MCF 10A (cell line): ENCODE measurements around the gene LIME1. TPM values are rescaled to one million over a fixed set of nuclear protein-coding genes. Genes with fewer than 3 reads are reported as not detected.

ENCODE experiments used
- BruUV-seq: library from RNA; stranded (reverse); fragments of 400-500 nt; replicated peaks from 2 replicates; lab custom pipeline; 2021; lab: Mats Ljungman, UMichigan
- CTCF ChIA-PET: fragments of 300-600 bp; sonication (Branson Sonifier 250); formaldehyde crosslinking; extraction: SDS; loops from one replicate; lab custom pipeline; 2021; ENCODE audit warnings: antibody characterized with exemption, inconsistent platforms; lab: Yijun Ruan, JAX
- POLR2A ChIA-PET: fragments of 300-600, 350-650 bp; sonication (Branson Sonifier 250); formaldehyde crosslinking; extraction: SDS; loops from one replicate; lab custom pipeline; 2020; ENCODE audit warnings: antibody characterized with exemption, inconsistent platforms; lab: Yijun Ruan, JAX
- DNase-seq: peaks from one replicate; pipeline ENCODE4 v3.0.0-alpha.2; 2018; ENCODE audit not compliant: unreplicated experiment
- H3K27ac Mint-ChIP-seq: one replicate; pipeline ENCODE4 v1.8.0; 2022; ENCODE audit warnings: mild to moderate bottlenecking, low read depth, mixed read lengths; ENCODE audit not compliant: unreplicated experiment
- H3K27me3 Mint-ChIP-seq: one replicate; pipeline ENCODE4 v1.8.0; 2022; ENCODE audit warnings: mixed read lengths; ENCODE audit not compliant: insufficient read depth, unreplicated experiment
- H3K36me3 Mint-ChIP-seq: one replicate; pipeline ENCODE4 v1.8.0; 2022; ENCODE audit warnings: mild to moderate bottlenecking, moderate library complexity, mixed read lengths; ENCODE audit not compliant: insufficient read depth, unreplicated experiment
- H3K4me1 Mint-ChIP-seq: one replicate; pipeline ENCODE4 v1.8.0; 2022; ENCODE audit warnings: mixed read lengths; ENCODE audit not compliant: insufficient read depth, unreplicated experiment
- H3K4me3 Mint-ChIP-seq: one replicate; pipeline ENCODE4 v1.8.0; 2022; ENCODE audit warnings: mild to moderate bottlenecking, moderate library complexity, mixed read lengths; ENCODE audit not compliant: unreplicated experiment
- H3K9me3 Mint-ChIP-seq: one replicate; pipeline ENCODE4 v1.8.0; 2022; ENCODE audit warnings: mixed read lengths; ENCODE audit not compliant: unreplicated experiment
- CTCF ChIP-seq: fragments of 200-600 bp; IDR thresholded peaks from one replicate; pipeline ENCODE4 v1.8.0; 2022; ENCODE audit warnings: antibody characterized with exemption, mild to moderate bottlenecking; ENCODE audit not compliant: unreplicated experiment
- intact Hi-C: fragments of 100-400 bp; cut with micrococcal nuclease; formaldehyde crosslinking; loops from 2 replicates; pipeline ENCODE4 v1.14.1; 2022
- total RNA-seq: library from RNA; stranded (reverse); gene quantifications from 2 replicates; pipeline ENCODE4 v1.2.3, GENCODE V29; 2022

LIME1 gene
- total RNA-seq, 1 experiment from 2014 or later: 10.1 TPM

GRCh38 chr20:63691711-63692435 is 44.6 kb upstream of the LIME1 start:
- ChIA-PET POLR2A (interaction anchor here (1.7 to 3.0 kb wide), 2 partner anchors 9 to 33 kb away, joined by 6 to 15 read pairs; partner anchors contain the start of gene RTEL1), CTCF (interaction anchor here (0.6 kb wide), 1 partner anchor 114 kb away, joined by 3 read pairs; no protein-coding TSS in a partner anchor)
- Mint-ChIP-seq H3K27me3 (no peaks in the 10 kb centered on the region), H3K4me1 (peaks cover 13% of the 10 kb centered on the region), H3K4me3 (no peak overlapping the region), H3K27ac (no peak overlapping the region), H3K9me3 (no peaks in the 10 kb centered on the region), H3K36me3 (peaks cover 58% of the 10 kb centered on the region)
- BruUV-seq: no TSS peak
- no peak for TF ChIP-seq CTCF
- no peak for DNase-seq
- intact Hi-C loops: no loop called here

DNA sequence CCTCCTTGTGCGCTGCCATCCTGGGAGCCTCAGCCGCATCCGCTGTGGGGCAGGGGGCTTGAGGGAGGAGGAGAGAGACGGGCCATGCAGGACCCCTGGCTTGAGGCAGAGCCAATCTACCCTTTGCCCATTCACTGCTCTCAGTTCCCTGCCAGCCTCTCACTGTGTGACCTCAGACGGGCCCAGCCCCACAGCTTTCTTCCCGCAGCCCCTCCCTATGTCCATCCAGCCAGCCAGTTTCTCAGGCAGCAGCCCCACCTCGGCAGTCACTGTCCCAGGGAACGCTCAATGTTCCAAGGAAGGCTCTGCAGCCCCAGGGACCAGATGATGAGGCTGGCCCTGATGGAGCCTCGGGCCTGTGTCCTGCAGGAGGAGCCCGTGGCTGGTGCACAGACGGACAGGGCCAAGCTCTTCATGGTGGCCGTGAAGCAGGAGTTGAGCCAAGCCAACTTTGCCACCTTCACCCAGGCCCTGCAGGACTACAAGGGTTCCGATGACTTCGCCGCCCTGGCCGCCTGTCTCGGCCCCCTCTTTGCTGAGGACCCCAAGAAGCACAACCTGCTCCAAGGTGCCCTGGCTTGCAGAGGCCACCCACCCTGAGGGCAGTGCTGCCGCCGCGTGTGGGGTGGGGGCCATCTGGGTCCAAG is 43.9 kb upstream of the LIME1 start:
- BruUV-seq: no TSS peak
- Mint-ChIP-seq H3K27ac (no peak overlapping the region), H3K9me3 (no peaks in the 10 kb centered on the region), H3K4me1 (peaks cover 13% of the 10 kb centered on the region), H3K36me3 (peaks cover 65% of the 10 kb centered on the region), H3K4me3 (no peak overlapping the region), H3K27me3 (no peaks in the 10 kb centered on the region)
- ChIA-PET CTCF (no interaction called here), POLR2A (interaction anchor here (1.7 to 3.0 kb wide), 2 partner anchors 10 to 34 kb away, joined by 6 to 15 read pairs; partner anchors contain the start of gene RTEL1)
- no peak for DNase-seq
- no peak for TF ChIP-seq CTCF
- intact Hi-C loops: no loop called here

- ChIA-PET CTCF (no interaction called here), POLR2A (interaction anchor here (1.9 to 3.0 kb wide), 2 partner anchors 11 to 14 kb away, joined by 8 to 15 read pairs; partner anchors contain the start of genes ARFRP1 and ZGPAT)
- no peak overlapping the region for H3K27ac Mint-ChIP-seq
- H3K27me3 Mint-ChIP-seq: no peaks in the 10 kb centered on the region
- peaks cover 66% of the 10 kb centered on the region for H3K36me3 Mint-ChIP-seq
- DNase-seq: no peak
- no peaks in the 10 kb centered on the region for H3K9me3 Mint-ChIP-seq
- peaks cover 13% of the 10 kb centered on the region for H3K4me1 Mint-ChIP-seq
- BruUV-seq: no TSS peak
- H3K4me3 Mint-ChIP-seq: no peak overlapping the region
- no peak for TF ChIP-seq CTCF
- intact Hi-C loops: no loop called here
Measured at GRCh38 chr20:63693083-63693732, 43.3 kb upstream of the LIME1 start.
